ENCODE data around the gene ITPRIP. TPM values are rescaled to one million over a fixed set of nuclear protein-coding genes. Genes with fewer than 3 reads are reported as not detected.

The ITPRIP gene
- polyA plus RNA-seq, 1 of the 3 experiments (the other 2 are of a cell fraction): 22.1 TPM

DNA sequence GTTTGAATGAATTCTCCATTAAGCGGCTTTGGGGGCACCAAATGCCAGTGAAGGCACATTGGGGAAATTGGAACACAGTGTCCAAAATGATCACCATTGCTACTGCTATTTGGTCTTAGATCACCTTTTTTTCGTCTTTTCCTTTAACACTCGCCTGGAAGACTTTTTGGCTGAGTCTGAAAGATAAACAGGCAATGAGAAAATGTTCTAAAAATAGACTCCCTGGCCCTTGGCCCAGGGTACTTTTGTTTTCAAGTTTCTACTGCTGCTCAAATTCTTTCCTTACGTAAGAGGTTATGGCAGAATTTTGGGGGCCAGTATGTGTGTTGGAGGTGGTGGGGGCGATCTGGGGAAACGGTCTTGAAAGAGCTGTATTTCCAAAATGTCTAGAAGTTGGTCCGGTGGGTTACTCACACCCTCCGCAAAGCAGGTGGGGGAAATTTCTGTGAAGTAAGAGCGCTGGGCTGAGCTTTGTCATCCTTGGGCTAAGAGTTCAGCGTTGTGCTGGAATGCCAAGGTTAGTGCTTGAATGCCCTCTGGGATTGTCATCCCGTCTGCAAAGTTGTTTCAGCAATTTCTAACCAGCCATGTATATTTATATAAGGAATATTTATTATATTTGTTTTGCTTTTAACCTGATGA is 1.3 kb upstream of the ITPRIP start (continued):
- no peak for TF ChIP-seq FOSL2 (IDR thresholded peaks at IDR 0.05; ENCODE audit: borderline replicate concordance, low read depth)
- no peak for TF ChIP-seq RXRA (IDR thresholded peaks at IDR 0.05; ENCODE audit: borderline replicate concordance, low read depth)

DNA sequence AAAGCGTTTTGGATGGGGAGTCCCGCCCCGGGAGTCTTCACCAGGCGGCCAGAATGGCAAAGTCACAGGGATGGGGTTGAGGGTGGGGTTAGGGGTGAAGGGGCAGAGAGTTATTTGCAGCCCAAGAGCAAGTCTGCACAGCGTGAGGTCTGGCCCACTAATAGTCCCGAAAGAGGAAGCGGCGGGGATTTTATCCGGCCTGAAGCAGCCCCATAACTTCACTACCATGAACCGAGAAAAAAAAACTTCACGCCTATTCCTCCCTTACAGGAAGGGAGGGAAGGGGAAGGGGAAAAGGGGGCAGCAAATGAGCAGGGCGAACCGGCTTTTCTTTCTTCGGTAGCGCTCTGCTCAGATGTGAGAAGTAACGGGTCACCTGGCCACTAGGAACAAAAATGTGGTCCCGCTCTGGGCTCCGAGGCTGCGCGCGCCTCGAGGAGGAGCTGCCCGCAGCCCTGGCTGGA is 712 bp downstream of the ITPRIP start:
- H3K4me1 ChIP-seq (ENCODE audit: control insufficient read depth in 1 of 2, insufficient read depth in 2 of 2, low read depth in 1 of 2, low read length in 1 of 2): peaks cover 19 to 23% of the 10 kb centered on the region in 2 experiments; a peak in 2 of 4 replicates

DNA sequence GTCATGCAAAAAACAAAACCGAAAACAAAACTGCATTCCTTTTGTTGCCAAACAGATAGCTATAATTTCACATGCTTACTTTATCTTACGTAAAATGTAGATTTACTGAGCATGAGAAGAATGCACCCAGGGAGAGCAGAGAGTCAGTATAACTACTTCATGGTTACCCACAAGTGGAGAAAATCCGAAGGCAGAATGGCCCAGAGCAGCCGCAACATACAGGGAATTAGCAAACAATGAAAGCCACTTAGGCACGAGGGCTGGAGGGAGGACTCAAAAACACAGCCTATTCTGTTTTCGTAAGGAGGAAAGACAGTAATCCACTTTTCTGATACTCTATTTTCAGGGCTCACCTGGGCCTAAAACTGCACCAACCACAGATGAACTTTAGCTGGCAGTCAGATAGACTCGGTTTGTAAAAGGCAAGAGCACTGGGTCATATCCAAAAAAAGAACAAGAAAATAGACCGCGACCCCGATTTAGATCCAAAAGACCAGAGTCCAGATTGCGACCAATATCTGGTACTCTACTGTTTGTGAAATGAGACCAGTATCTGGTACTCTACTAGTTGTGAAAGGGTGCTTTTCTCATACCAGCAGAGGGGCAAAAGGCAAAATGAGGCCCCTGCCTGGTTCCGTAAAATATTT is 1.3 kb downstream of the ITPRIP start:
- no peaks in the 10 kb centered on the region for H3K9me2 ChIP-seq
- H3K4me2 ChIP-seq: peak overlapping the region; percentile 76
- no peaks in the 10 kb centered on the region for H3K36me3 ChIP-seq (replicated peaks in 1 of 2; ENCODE audit: control insufficient read depth in 1 of 2, insufficient read depth in 2 of 2, low read length in 1 of 2)
- CTCF ChIA-PET: interaction anchor here (1.0 to 7.7 kb wide), 12 partner anchors 8 to 62 kb away, joined by 3 to 65 read pairs (median 7); partner anchors contain the start of gene CFAP58
- H3F3A ChIP-seq (replicated peaks; ENCODE audit: insufficient read depth): peaks cover 31% of the 10 kb centered on the region
- peak overlapping the region; percentile 78 to 94 for H3K4me3 ChIP-seq (ENCODE audit: low read depth in 2 of 2, low read length in 1 of 2)
- peaks cover 25% of the 10 kb centered on the region for H4K20me1 ChIP-seq (ENCODE audit: insufficient read depth)
- WGBS (ENCODE audit: low lambda C conversion rate): 36% methylated on average over 12 of the region's 12 CpGs
- H2AFZ ChIP-seq (ENCODE audit: low read depth): no peak overlapping the region
- POLR2A ChIA-PET: no interaction called here
- no peaks in the 10 kb centered on the region for H3K9me3 ChIP-seq
- DNase-seq: no peak
- H3K4me1 ChIP-seq (ENCODE audit: control insufficient read depth in 1 of 2, insufficient read depth in 2 of 2, low read depth in 1 of 2, low read length in 1 of 2): peaks cover 22 to 29% of the 10 kb centered on the region in 2 experiments
- peaks cover 62% of the 10 kb centered on the region for H3K79me2 ChIP-seq (ENCODE audit: insufficient read depth)
- H3K27me3 ChIP-seq (ENCODE audit: insufficient read depth): no peaks in the 10 kb centered on the region
- TF ChIP-seq, protein P1, sequence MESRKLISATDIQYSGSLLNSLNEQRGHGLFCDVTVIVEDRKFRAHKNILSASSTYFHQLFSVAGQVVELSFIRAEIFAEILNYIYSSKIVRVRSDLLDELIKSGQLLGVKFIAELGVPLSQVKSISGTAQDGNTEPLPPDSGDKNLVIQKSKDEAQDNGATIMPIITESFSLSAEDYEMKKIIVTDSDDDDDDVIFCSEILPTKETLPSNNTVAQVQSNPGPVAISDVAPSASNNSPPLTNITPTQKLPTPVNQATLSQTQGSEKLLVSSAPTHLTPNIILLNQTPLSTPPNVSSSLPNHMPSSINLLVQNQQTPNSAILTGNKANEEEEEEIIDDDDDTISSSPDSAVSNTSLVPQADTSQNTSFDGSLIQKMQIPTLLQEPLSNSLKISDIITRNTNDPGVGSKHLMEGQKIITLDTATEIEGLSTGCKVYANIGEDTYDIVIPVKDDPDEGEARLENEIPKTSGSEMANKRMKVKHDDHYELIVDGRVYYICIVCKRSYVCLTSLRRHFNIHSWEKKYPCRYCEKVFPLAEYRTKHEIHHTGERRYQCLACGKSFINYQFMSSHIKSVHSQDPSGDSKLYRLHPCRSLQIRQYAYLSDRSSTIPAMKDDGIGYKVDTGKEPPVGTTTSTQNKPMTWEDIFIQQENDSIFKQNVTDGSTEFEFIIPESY (IDR thresholded peaks at IDR 0.05; ENCODE audit: borderline replicate concordance, low read depth): no peak
- no peak for TF ChIP-seq RCOR1 (IDR thresholded peaks at IDR 0.05; ENCODE audit: low read length)
- no peak for TF ChIP-seq FOSL2 (IDR thresholded peaks at IDR 0.05; ENCODE audit: borderline replicate concordance, low read depth)
- TF ChIP-seq GABPA (IDR thresholded peaks at IDR 0.05; ENCODE audit: low read depth): no peak
- no peak for TF ChIP-seq ELF1 (IDR thresholded peaks at IDR 0.05)
- no peak for TF ChIP-seq CHD2 (IDR thresholded peaks at IDR 0.05; ENCODE audit: low read length, partially characterized antibody)
- TF ChIP-seq, protein P2, sequence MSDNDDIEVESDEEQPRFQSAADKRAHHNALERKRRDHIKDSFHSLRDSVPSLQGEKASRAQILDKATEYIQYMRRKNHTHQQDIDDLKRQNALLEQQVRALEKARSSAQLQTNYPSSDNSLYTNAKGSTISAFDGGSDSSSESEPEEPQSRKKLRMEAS (IDR thresholded peaks at IDR 0.05; ENCODE audit: low read depth): no peak
- peak overlapping the region; percentile 96 for H3K9ac ChIP-seq
- H3K27ac ChIP-seq (ENCODE audit: low read depth in 2 of 2, low read length in 1 of 2): peak overlapping the region in 1 of 2 experiments; percentile 98; a peak in 3 of 4 replicates

More for the DNA sequence above, 712 bp downstream of the ITPRIP start:
- Histone ChIP-seq H3K4me3 (ENCODE audit: low read depth in 2 of 2, low read length in 1 of 2) (peak overlapping the region; percentile 78 to 94), H3K9me2 (no peaks in the 10 kb centered on the region), H3K9me3 (no peaks in the 10 kb centered on the region), H3K27ac (ENCODE audit: low read depth in 2 of 2, low read length in 1 of 2) (peak overlapping the region; percentile 78 to 98), H3K9ac (peak overlapping the region; percentile 96), H3F3A (replicated peaks; ENCODE audit: insufficient read depth) (peaks cover 25% of the 10 kb centered on the region), H3K36me3 (replicated peaks in 1 of 2; ENCODE audit: control insufficient read depth in 1 of 2, insufficient read depth in 2 of 2, low read length in 1 of 2) (no peaks in the 10 kb centered on the region), H3K27me3 (ENCODE audit: insufficient read depth) (no peaks in the 10 kb centered on the region), H2AFZ (ENCODE audit: low read depth) (no peak overlapping the region), H3K79me2 (ENCODE audit: insufficient read depth) (peaks cover 56% of the 10 kb centered on the region), H3K4me2 (peak overlapping the region; percentile 76), H4K20me1 (ENCODE audit: insufficient read depth) (peaks cover 25% of the 10 kb centered on the region)
- ChIA-PET POLR2A (interaction anchor here (1.0 to 1.3 kb wide), 2 partner anchors 15 to 37 kb away, joined by 3 to 4 read pairs; no protein-coding TSS in a partner anchor), CTCF (interaction anchor here (1.0 to 7.7 kb wide), 12 partner anchors 9 to 118 kb away, joined by 3 to 65 read pairs (median 7); partner anchors contain the start of gene CFAP58)
- no peak for DNase-seq
- TF ChIP-seq FOSL2 (IDR thresholded peaks at IDR 0.05; ENCODE audit: borderline replicate concordance, low read depth) (no peak), NFIC (IDR thresholded peaks at IDR 0.05; ENCODE audit: borderline replicate concordance) (no peak), YY1 (IDR thresholded peaks at IDR 0.05; ENCODE audit: low read depth) (no peak), TAF1 (IDR thresholded peaks at IDR 0.05; ENCODE audit: borderline replicate concordance, low read depth, low read length) (0 out of 2 replicates have a peak, but pooled peaks have one; percentile 8)
- TF ChIP-seq, protein P3, sequence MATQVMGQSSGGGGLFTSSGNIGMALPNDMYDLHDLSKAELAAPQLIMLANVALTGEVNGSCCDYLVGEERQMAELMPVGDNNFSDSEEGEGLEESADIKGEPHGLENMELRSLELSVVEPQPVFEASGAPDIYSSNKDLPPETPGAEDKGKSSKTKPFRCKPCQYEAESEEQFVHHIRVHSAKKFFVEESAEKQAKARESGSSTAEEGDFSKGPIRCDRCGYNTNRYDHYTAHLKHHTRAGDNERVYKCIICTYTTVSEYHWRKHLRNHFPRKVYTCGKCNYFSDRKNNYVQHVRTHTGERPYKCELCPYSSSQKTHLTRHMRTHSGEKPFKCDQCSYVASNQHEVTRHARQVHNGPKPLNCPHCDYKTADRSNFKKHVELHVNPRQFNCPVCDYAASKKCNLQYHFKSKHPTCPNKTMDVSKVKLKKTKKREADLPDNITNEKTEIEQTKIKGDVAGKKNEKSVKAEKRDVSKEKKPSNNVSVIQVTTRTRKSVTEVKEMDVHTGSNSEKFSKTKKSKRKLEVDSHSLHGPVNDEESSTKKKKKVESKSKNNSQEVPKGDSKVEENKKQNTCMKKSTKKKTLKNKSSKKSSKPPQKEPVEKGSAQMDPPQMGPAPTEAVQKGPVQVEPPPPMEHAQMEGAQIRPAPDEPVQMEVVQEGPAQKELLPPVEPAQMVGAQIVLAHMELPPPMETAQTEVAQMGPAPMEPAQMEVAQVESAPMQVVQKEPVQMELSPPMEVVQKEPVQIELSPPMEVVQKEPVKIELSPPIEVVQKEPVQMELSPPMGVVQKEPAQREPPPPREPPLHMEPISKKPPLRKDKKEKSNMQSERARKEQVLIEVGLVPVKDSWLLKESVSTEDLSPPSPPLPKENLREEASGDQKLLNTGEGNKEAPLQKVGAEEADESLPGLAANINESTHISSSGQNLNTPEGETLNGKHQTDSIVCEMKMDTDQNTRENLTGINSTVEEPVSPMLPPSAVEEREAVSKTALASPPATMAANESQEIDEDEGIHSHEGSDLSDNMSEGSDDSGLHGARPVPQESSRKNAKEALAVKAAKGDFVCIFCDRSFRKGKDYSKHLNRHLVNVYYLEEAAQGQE (IDR thresholded peaks at IDR 0.05; ENCODE audit: low read depth, low read length): no peak
- 2% methylated on average over 20 of the region's 23 CpGs for WGBS (ENCODE audit: low lambda C conversion rate)

Measured in SK-N-SH (cell line).